H1 (cell line): ENCODE measurements around the gene MRPL45. TPM values are rescaled to one million over a fixed set of nuclear protein-coding genes. Genes with fewer than 3 reads are reported as not detected.

Experiments
- CTCF ChIA-PET: fragments of 300-600 bp; sonication (Branson Sonifier 250); formaldehyde crosslinking; loops from one replicate; lab custom pipeline; 2021; ENCODE audit not compliant: partially characterized antibody; lab: Charles Lee
- POLR2A ChIA-PET: fragments of 300-600 bp; sonication (Branson Sonifier 250); formaldehyde crosslinking; loops from one replicate; lab custom pipeline; 2021; ENCODE audit warnings: inconsistent platforms; ENCODE audit not compliant: partially characterized antibody; lab: Charles Lee
- DNase-seq, 2 experiments: peaks; one replicate each; pipeline versions ENCODE4 v3.0.0 to v3.0.0-alpha.2; 2010 to 2022; ENCODE audit warnings: low spot score in 2 of 2, low read depth in 1 of 2, mixed read lengths in 1 of 2
- FAIRE-seq: peaks from 2 replicates; lab custom pipeline; 2011; peaks lifted over from hg19 to GRCh38; lab: Jason Lieb, UNC
- H2AFZ ChIP-seq: 2 replicates; pipeline ENCODE4 v1.8.1; 2012; ENCODE audit warnings: low read length, inconsistent platforms
- H2AK5ac ChIP-seq: 2 replicates; pipeline ENCODE4 v1.6.1; 2013; ENCODE audit warnings: low read depth, low read length
- H2BK120ac ChIP-seq: replicated peaks from 2 replicates; pipeline ENCODE3; 2013; ENCODE audit warnings: low read depth, low read length, inconsistent platforms
- H2BK12ac ChIP-seq: 2 replicates; pipeline ENCODE4 v1.6.1; 2013; ENCODE audit warnings: low read depth, low read length
- H2BK15ac ChIP-seq: 2 replicates; pipeline ENCODE4 v1.6.1; 2013; ENCODE audit warnings: low read length
- H2BK20ac ChIP-seq: 2 replicates; pipeline ENCODE4 v1.6.1; 2013; ENCODE audit warnings: low read length
- H2BK5ac ChIP-seq: 2 replicates; pipeline ENCODE4 v1.6.1; 2013; ENCODE audit warnings: low read depth, low read length
- H3K14ac ChIP-seq: 2 replicates; pipeline ENCODE4 v1.6.1; 2013; ENCODE audit warnings: inconsistent platforms; ENCODE audit not compliant: insufficient read length
- H3K18ac ChIP-seq: 2 replicates; pipeline ENCODE4 v1.6.1; 2013; ENCODE audit warnings: low read length; ENCODE audit errors: extremely low read depth
- H3K23ac ChIP-seq: 2 replicates; pipeline ENCODE4 v1.6.1; 2013; ENCODE audit warnings: inconsistent platforms; ENCODE audit not compliant: insufficient read length
- H3K23me2 ChIP-seq: 2 replicates; pipeline ENCODE4 v1.6.1; 2013; ENCODE audit warnings: low read depth, low read length
- H3K27ac ChIP-seq: 2 replicates; pipeline ENCODE4 v1.6.1; 2011; ENCODE audit warnings: low read depth, low read length, inconsistent platforms
- H3K27me3 ChIP-seq, 4 experiments: replicated peaks in 1 of 4; 1 replicate in 1 of 4; 2 replicates in 3 of 4; pipeline versions ENCODE4 v1.6.1 to v1.8.1; 2011 to 2013; ENCODE audit warnings: low read length in 3 of 4, mild to moderate bottlenecking in 3 of 4, inconsistent platforms in 2 of 4, mixed read lengths in 2 of 4, moderate library complexity in 1 of 4; ENCODE audit not compliant: control insufficient read depth in 3 of 4, insufficient read depth in 3 of 4; ENCODE audit errors: extremely low read depth in 1 of 4
- H3K36me3 ChIP-seq, 4 experiments: 2 replicates each; pipeline versions ENCODE4 v1.6.1 to v1.8.1; 2011 to 2013; ENCODE audit warnings: mild to moderate bottlenecking in 4 of 4, low read length in 3 of 4, moderate library complexity in 2 of 4, control low read depth in 1 of 4, inconsistent platforms in 1 of 4; ENCODE audit not compliant: insufficient read depth in 4 of 4, control insufficient read depth in 2 of 4
- H3K4ac ChIP-seq: replicated peaks from 2 replicates; pipeline ENCODE3; 2013; ENCODE audit warnings: low read length, low read depth, mixed read lengths, inconsistent platforms; ENCODE audit not compliant: insufficient read length
- H3K4me1 ChIP-seq, 4 experiments: replicated peaks in 1 of 4; 1 replicate in 1 of 4; 2 replicates in 3 of 4; pipeline versions ENCODE4 v1.6.1 to v1.8.1; 2011 to 2013; ENCODE audit warnings: low read length in 3 of 4, inconsistent platforms in 2 of 4, mixed read lengths in 1 of 4; ENCODE audit not compliant: insufficient read depth in 4 of 4, control insufficient read depth in 3 of 4
- H3K4me2 ChIP-seq, 2 experiments: 2 replicates each; pipeline versions ENCODE4 v1.6.1 to v1.8.1; 2011 to 2013; ENCODE audit warnings: low read depth in 2 of 2, low read length in 2 of 2, control low read depth in 1 of 2, inconsistent platforms in 1 of 2, mild to moderate bottlenecking in 1 of 2; ENCODE audit not compliant: insufficient read depth in 1 of 2
- H3K4me3 ChIP-seq, 4 experiments: fragments of 200-600, 300-600 bp in 1 of 4; sonication (generic), shearing (Covaris generic), sonication (Bioruptor Twin) in 1 of 4; 2 replicates each; pipeline versions ENCODE4 v1.5.1 to v1.8.1; 2011 to 2016; ENCODE audit warnings: low read length in 4 of 4, low read depth in 3 of 4, control low read depth in 2 of 4, inconsistent platforms in 2 of 4, mild to moderate bottlenecking in 2 of 4, mixed read lengths in 1 of 4, moderate library complexity in 1 of 4; ENCODE audit not compliant: insufficient read depth in 2 of 4; ENCODE audit errors: extremely low read depth in 1 of 4
- H3K56ac ChIP-seq: replicated peaks from 2 replicates; pipeline ENCODE3; 2013; ENCODE audit warnings: low read depth, mild to moderate bottlenecking, mixed read lengths, low read length, inconsistent platforms; ENCODE audit not compliant: insufficient read length
- H3K79me1 ChIP-seq: 2 replicates; pipeline ENCODE4 v1.6.1; 2013; ENCODE audit warnings: low read depth, low read length, control low read depth
- H3K79me2 ChIP-seq, 2 experiments: 2 replicates each; pipeline versions ENCODE4 v1.6.1 to v1.8.1; 2012 to 2013; ENCODE audit warnings: low read length in 2 of 2, mild to moderate bottlenecking in 2 of 2, inconsistent platforms in 1 of 2; ENCODE audit not compliant: insufficient read depth in 2 of 2, control insufficient read depth in 1 of 2
- H3K9ac ChIP-seq, 4 experiments: replicated peaks in 1 of 4; 1 replicate in 1 of 4; 2 replicates in 3 of 4; pipeline versions ENCODE4 v1.6.1 to v1.8.1; 2011 to 2013; ENCODE audit warnings: low read depth in 3 of 4, low read length in 3 of 4, control low read depth in 2 of 4, mild to moderate bottlenecking in 2 of 4, moderate library complexity in 2 of 4, inconsistent platforms in 1 of 4; ENCODE audit errors: extremely low read depth in 1 of 4
- H3K9me3 ChIP-seq, 2 experiments: 2 replicates each; pipeline versions ENCODE4 v1.6.1 to v1.8.1; 2012 to 2013; ENCODE audit warnings: mild to moderate bottlenecking in 2 of 2, moderate library complexity in 2 of 2, control low read depth in 1 of 2, inconsistent platforms in 1 of 2, low read depth in 1 of 2, low read length in 1 of 2, mixed read lengths in 1 of 2; ENCODE audit not compliant: insufficient read depth in 2 of 2
- H4K20me1 ChIP-seq, 2 experiments: replicated peaks in 1 of 2; 2 replicates each; pipeline versions ENCODE3 to v1.8.1; 2011 to 2013; ENCODE audit warnings: inconsistent platforms in 2 of 2, low read length in 2 of 2, mild to moderate bottlenecking in 1 of 2; ENCODE audit not compliant: insufficient read depth in 2 of 2, control insufficient read depth in 1 of 2
- H4K5ac ChIP-seq: 2 replicates; pipeline ENCODE4 v1.6.1; 2013; ENCODE audit warnings: low read length, low read depth, mixed read lengths, inconsistent platforms; ENCODE audit not compliant: insufficient read length
- H4K8ac ChIP-seq: 2 replicates; pipeline ENCODE4 v1.8.0; 2013; ENCODE audit warnings: mild to moderate bottlenecking, moderate library complexity, low read length, inconsistent platforms; ENCODE audit not compliant: insufficient read depth; ENCODE audit errors: extremely low read depth
- H4K91ac ChIP-seq: replicated peaks from 2 replicates; pipeline ENCODE3; 2013; ENCODE audit warnings: low read length, mixed read lengths, inconsistent platforms; ENCODE audit not compliant: insufficient read length
- BACH1 ChIP-seq: IDR thresholded peaks from 2 replicates; pipeline ENCODE4 v1.6.1; 2012; ENCODE audit warnings: low read length, improper control_type of control experiment
- RFX5 ChIP-seq: IDR thresholded peaks from 2 replicates; pipeline ENCODE4 v1.6.1; 2011; ENCODE audit warnings: low read depth, low read length, improper control_type of control experiment, borderline replicate concordance
- SIX5 ChIP-seq: IDR thresholded peaks from 2 replicates; pipeline ENCODE4 v1.6.1; 2011; ENCODE audit warnings: mild to moderate bottlenecking, low read depth, low read length
- TCF12 ChIP-seq: IDR thresholded peaks from 2 replicates; pipeline ENCODE4 v1.6.1; 2011; ENCODE audit warnings: low read depth, mild to moderate bottlenecking, low read length
- TEAD4 ChIP-seq: IDR thresholded peaks from 2 replicates; pipeline ENCODE4 v1.6.1; 2012; ENCODE audit warnings: low read depth, low read length, inconsistent platforms, mixed read lengths
- YY1 ChIP-seq: IDR thresholded peaks from 2 replicates; pipeline ENCODE4 v1.6.1; 2011; ENCODE audit warnings: low read depth, mild to moderate bottlenecking, low read length
- WGBS, 2 experiments: shearing (Covaris generic) in 1 of 2; methylation state at CpG; one replicate each; pipeline versions ENCODE4 v1.1.6 to v1.1.7; 2013 to 2015; ENCODE audit warnings: low lambda C conversion rate in 2 of 2, mixed read lengths in 2 of 2, inconsistent platforms in 1 of 2, low coverage in 1 of 2, missing lambda C conversion rate in 1 of 2; ENCODE audit not compliant: insufficient replicate concordance in 2 of 2, insufficient coverage in 1 of 2, insufficient read length in 1 of 2; ENCODE audit errors: extremely low coverage in 1 of 2, missing lambda C conversion rate in 1 of 2; 5-methylcytosine and 5-hydroxymethylcytosine counted together
- polyA plus RNA-seq, 7 experiments: library from polyadenylated mRNA; depleted of rRNA in 3 of 7; stranded (reverse) in 5 of 7; unstranded in 2 of 7; fragments of >200 nt in 5 of 7; fragments of 200-250 nt in 2 of 7; gene quantifications; 1 replicate in 5 of 7; 2 replicates in 1 of 7; 4 replicates in 1 of 7; pipeline versions ENCODE4 v1.2.1 to v1.2.3, GENCODE V29; 2011 to 2013; ENCODE audit warnings: missing spikeins in 2 of 7, mixed read lengths in 2 of 7
- total RNA-seq: library from RNA; stranded (reverse); fragmentation: NEBNext Ultra II Directional; extraction: Animal tissue kit (Norgen Biotek cat#: 25700); gene quantifications from 2 replicates; pipeline ENCODE4 v1.2.1, GENCODE V29; 2021

Gene MRPL45
- total and polyA plus RNA-seq, 2 of the 8 experiments (the other 6 are each of a cell fraction or from before 2014, with no cell fraction given): 65.6 to 71.7 TPM

GRCh38 chr17:38355251-38355650, 58.3 kb downstream of the MRPL45 start:
- Histone ChIP-seq H4K8ac (no peak overlapping the region), H2BK5ac (no peak overlapping the region), H3K79me1 (peaks cover 6% of the 10 kb centered on the region; the same call in 1 of the 2 replicates), H2BK12ac (no peak overlapping the region), H2BK15ac (no peak overlapping the region), H3K4ac (no peak overlapping the region), H4K91ac (no peak overlapping the region), H3K56ac (no peak overlapping the region), H2AFZ (no peak overlapping the region), H4K20me1 (peaks cover 8 to 15% of the 10 kb centered on the region in 2 experiments), H3K4me3 (no peak overlapping the region), H3K18ac (no peak overlapping the region), H3K4me2 (no peak overlapping the region; a peak in 1 of 4 replicates), H3K23me2 (peaks cover 13% of the 10 kb centered on the region), H3K27ac (no peak overlapping the region), H3K27me3 (no peaks in the 10 kb centered on the region; a peak in 1 of 7 replicates), H2BK20ac (no peak overlapping the region), H3K36me3 (no peaks in the 10 kb centered on the region; a peak in 1 of 8 replicates), H3K9ac (no peak overlapping the region), H2BK120ac (no peak overlapping the region), H3K14ac (no peak overlapping the region), H3K9me3 (no peaks in the 10 kb centered on the region), H3K23ac (no peak overlapping the region), H2AK5ac (no peak overlapping the region), H4K5ac (no peak overlapping the region), H3K4me1 (peaks cover 0 to 7% (median 5%) of the 10 kb centered on the region in 4 experiments; a peak in 5 of 7 replicates), H3K79me2 (peaks cover 0 to 68% of the 10 kb centered on the region in 2 experiments; a peak in 3 of 4 replicates)
- DNase-seq (no peak), FAIRE-seq (no peak)
- TF ChIP-seq SIX5 (no peak), TEAD4 (no peak), TCF12 (no peak), RFX5 (no peak), BACH1 (no peak), YY1 (no peak)
- ChIA-PET POLR2A (interaction anchor here (2.4 to 8.9 kb wide), 4 partner anchors 30 to 66 kb away, joined by 8 to 70 read pairs (median 18); no protein-coding TSS in a partner anchor), CTCF (interaction anchor here (0.9 to 25.7 kb wide), 17 partner anchors 10 to 182 kb away, joined by 3 to 400 read pairs (median 5); partner anchors contain the start of gene ARHGAP23)
- 91% methylated on average over 4 of the region's 4 CpGs; no CpG with 5 or more reads in 1 of the 2 experiments for WGBS, 2 experiments
